Midbrain (tissue), 1 donor: ENCODE measurements around the gene HECTD1.
"Not testable (repeated sequence)": the region's sequence is repeated elsewhere in the genome, so short reads cannot be mapped to it uniquely, and the experiment has no call there.

Experiments
- DNase-seq: peaks from one replicate; lab custom pipeline; 2025; lab: John Stamatoyannopoulos, UW

The HECTD1 gene

DNA sequence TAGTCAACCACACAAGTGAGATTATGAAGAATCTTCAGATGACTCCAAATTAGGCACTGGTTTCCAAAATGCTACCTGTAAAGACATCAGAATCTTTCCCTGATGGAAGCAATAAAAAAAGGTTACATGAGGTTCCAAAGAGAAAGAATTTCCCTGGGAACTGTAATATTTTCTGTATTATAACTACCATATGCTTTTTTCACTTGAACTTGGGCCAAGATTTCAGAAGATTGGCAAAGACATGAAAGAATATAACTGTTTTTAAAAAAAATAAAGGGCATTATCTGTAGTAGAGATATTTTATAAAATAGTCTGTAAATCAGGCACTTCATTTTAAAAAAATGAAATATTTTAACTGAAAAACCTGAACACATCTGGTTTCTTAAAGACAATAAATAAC is 12.9 kb downstream of the HECTD1 start:
- DNase-seq = no peak

DNA sequence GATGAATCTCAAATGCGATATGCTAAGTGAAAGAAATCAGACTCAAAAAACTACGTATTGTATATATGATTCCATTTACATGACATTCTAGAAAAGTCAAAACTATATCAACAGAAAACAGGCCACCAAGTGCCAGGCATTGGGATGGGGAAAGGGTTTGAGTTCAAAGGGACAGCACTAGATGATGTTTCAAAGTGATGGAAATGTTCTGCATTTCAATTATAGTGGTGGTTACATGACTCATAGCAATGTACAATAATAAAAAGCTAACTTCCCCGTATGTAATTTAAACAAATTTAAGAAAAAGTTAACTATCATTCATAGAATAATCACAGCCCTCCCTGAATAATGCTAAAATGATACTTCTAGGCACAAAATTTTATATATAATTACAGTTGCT is 13.5 kb downstream of the HECTD1 start:
- DNase-seq = no peak

- not testable (repeated sequence) for DNase-seq
Observed at GRCh38 chr14:31192544-31192943, 15.0 kb downstream of the HECTD1 start.

- DNase-seq = no peak
Observed at GRCh38 chr14:31190717-31191263, 16.8 kb downstream of the HECTD1 start.

GRCh38 chr14:31190219-31190603 is 17.4 kb downstream of the HECTD1 start:
- DNase-seq = no peak

- no peak for DNase-seq
Observed at GRCh38 chr14:31189346-31190218, 18.0 kb downstream of the HECTD1 start.

DNA sequence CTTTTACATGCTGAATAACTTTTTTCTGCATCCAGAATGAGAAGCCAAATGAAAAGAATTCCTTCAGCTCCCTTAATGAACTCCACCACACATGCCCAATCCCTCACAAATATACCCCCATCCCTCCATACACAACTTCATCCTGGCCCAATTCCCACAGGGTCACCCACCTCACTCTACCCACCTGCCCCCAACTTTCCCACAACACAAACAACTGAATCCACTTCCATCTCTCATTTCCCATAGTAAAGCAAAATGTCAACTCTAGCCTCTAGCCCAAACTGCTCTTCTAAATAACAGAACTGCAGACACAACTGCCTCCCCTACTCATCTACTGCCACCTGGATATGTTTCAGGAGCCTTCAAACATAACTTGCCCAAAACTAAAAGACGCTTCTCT is 18.8 kb downstream of the HECTD1 start:
- no peak for DNase-seq

GRCh38 chr14:31182016-31182415 is 25.6 kb downstream of the HECTD1 start:
- DNase-seq = not testable (repeated sequence)

DNA sequence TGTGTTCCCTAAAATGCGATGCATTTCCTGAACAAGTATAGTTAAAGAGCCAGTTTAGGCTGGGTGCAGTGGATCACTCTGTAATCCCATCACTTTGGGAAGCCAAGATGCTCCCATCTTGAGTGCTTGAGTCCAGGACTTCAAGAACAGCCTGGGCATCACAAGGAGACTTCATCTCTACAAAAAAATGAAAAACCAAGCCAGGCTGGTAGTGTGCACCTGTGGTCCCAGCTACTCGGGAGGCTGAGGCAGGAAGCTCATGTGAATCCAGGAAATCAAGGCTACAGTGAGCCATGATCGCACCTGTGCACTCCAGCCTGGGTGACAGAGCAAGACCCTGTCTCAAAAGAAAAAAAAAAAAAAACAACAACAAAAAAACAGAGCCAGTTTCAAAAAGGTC is 26.3 kb downstream of the HECTD1 start:
- DNase-seq = no peak

DNA sequence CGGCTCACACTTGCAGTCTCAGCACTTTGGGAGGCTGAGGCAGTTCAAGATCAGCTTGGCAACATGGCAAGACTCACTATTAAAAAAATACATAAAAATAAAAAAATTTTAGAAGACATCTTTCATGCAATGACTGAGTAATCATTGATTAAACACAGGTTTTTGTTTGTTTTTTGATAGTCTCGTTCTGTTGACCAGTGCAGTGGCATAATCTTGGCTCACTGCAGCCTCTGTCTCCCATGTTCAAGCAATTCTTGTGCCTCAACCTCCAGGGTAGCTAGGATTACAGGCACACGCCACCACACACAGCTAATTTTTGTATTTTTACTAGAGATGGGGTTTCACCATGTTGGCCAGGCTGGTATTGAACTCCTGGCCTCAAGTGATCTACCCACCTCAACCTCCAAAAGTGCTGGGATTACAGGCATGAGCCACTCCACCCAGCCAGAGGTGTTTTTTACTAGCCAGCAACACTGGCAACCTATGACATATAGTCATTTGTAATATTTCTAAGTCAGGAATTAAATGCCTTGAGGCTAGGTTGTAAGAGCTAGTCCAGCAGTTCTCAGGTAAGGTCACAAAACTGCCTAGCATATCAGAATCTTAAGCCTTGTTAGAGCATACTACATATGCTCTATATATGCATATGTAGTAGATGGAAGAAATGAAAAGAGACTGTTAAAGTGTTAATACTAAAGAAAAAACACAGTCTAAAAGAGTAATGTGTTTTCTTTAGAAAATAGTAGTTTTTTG is 27.1 kb downstream of the HECTD1 start:
- no peak for DNase-seq

DNA sequence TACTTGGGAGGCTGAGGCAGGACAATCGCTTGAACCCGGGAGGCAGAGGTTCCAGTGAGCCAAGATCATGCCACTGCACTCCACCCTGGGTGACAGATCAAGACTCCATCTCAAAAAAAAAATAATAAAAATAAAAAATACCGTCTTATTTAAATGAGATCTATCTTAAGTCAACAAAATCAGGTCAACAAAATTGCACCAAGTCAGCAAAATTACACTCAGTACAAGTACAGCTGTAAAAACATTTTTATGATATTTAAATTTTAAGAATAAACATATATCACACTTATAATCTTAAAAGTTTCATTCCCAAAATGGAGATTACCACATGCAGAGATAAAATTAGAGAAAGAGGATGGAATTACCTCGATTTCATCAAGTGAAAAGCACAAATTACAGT is 33.2 kb downstream of the HECTD1 start:
- no peak for DNase-seq

- no peak for DNase-seq
Observed at GRCh38 chr14:31173120-31173837, 34.3 kb downstream of the HECTD1 start.

DNA sequence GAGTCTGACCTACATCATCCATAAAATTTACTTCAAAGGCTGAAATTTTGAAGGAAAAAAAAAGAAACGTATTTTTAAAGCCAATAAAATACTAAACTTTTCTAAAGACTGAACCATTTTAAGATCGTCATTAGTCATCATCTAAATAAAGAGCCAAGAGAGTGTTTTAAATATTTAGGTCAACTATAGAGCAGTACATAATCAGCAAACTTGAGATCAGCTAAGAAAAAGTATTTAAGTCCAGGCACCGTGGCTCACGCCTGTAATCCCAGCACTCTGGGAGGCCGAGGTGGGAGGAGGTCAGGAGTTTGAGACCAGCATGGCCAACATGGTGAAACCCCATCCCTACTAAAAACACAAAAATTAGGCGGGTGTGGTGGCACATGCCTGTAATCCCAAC is 35.5 kb downstream of the HECTD1 start:
- DNase-seq = no peak

DNA sequence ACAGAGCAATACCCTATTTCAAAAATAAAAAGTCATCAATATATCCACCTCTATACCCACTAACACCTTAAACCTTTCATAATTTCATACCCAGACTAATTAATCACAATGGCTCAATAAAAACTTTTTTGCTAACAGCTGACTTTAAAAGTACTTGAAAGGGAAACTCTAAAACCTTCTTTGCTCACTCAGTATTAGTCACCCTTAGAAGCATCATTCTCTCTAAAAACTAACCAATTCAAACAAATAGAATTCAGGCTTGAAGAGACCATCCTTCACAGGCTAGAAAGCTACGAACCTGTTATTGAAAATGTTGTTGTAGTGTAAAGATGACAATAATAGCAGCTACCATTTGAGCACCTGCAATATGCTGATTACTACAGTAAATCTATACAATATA is 37.2 kb downstream of the HECTD1 start:
- DNase-seq = no peak

GRCh38 chr14:31169877-31170276 is 37.7 kb downstream of the HECTD1 start:
- DNase-seq = no peak

- no peak for DNase-seq
Observed at GRCh38 chr14:31167032-31167431, 40.6 kb downstream of the HECTD1 start.

DNA sequence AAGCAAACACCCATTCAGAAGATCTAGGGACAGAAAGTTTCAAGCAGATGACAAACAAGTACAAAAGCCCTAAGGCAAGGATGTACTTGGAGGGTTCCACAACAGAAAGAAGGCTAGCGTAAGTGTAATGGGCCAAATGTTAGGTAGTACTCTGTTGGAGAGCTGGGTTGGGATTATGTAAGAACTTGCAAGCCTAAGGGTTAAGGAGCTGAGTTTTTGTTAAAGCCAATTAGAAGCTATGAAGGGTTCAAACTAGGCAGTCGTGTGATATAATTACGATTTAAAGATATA is 41.4 kb downstream of the HECTD1 start:
- no peak for DNase-seq

DNA sequence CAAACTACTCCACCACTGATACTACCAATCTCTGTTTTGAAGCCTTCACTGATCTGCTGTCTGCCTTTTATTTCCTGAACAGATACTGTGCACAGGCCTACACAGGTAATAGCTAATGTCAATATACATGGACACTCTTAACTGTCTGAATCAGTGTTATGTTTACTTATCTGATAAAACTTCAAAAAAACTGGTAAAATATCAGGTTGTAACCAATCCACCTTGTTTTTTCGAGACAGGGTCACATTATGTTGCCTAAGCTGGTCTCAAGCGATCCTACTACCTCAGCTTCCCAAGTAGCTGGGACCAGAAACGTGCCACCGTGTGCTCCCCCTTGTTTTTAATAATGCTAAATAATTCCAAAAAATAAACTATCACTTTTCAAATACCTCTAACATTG is 43.5 kb downstream of the HECTD1 start:
- DNase-seq = no peak

- no peak for DNase-seq
Observed at GRCh38 chr14:31162910-31163649, 44.5 kb downstream of the HECTD1 start.

DNA sequence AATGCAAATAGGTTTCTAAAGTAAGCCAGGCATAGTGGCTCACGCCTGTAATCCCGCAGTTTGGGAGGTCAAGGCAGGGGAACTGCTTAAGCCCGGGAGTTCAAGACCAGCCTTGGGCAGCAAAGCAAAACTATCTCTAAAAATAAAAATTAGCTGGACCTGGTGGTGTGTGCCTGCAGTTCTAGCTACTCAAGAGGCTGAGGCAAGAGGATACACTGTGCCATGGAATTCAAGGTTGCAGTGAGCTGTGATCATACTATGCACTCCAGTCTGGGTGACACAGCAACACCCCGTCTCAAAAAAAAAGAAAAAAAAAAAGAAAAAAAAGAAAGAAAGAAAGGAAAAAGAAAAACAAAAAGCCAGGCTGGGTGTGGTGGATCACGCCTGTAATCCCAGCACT is 46.3 kb downstream of the HECTD1 start:
- no peak for DNase-seq

DNA sequence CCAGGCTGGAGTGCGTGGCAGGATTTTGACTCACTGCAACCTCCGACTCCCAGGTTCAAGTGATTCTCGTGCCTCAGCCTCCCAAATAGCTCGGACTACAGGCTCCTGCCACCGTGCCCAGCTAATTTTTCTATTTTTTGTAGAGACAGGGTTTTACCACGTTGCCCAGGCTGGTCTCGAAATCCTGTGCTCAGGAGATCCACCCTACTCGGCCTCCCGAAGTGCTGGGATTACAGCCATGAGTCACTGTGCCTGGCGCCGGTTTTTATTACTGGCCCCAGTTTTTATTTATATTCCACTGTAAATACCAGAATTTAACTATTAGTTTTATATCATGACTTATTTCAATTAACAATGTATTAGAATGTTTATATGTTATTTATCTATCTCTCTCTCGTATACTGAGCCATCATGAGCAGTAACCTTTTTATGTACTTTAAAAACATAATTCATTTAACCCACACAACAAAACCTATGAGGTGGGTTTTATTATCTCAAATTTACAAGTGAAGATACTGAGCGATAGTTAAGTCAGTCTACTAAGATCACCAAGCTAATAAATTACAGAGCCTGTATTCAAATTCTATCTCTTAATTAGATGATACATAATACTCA is 47.8 kb downstream of the HECTD1 start:
- no peak for DNase-seq
